Right lobe of liver (tissue), 4 donors: ENCODE results near the gene CLDND2.

Experiments
- POLR2A ChIP-seq: fragments of 450-650 bp; IDR thresholded peaks from one replicate; pipeline ENCODE4 v1.6.1; 2017; ENCODE audit warnings: antibody characterized with exemption, mild to moderate bottlenecking
- TF ChIP-seq, protein P1 (sequence below), 4 donors: fragments of 200-600 bp in 3 of 4; fragments of 450-650 bp in 1 of 4; IDR thresholded peaks; one replicate each; pipeline versions ENCODE4 v1.5.1 to v1.8.0; 2016 to 2022; ENCODE audit warnings: antibody characterized with exemption in 4 of 4, mild to moderate bottlenecking in 2 of 4
- donor health status: DM: no; HTN: no; CAD: no.
- donor health status: DM: no; HTN: no; CAD: no.
- donor health status: DM: no; HTN: yes; CAD: no.

DNA sequence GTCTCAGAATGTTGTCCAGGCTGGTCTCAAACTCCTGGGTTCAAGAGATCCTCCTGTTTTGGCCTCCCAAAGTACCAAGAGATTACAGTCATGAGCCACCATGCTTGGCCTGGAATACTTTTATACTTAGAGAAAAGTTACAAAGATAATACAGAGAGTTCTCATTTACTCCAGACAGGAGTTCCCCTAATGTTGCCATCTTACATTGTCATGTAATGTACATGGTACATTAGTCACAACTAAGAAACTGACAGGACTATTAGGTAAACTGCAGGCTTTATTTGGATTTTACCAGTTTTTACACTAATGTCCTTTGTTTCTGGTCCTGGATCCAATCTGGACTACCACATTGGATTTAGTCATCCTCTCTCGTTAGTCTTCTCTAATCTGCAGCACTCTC, 23.9 kb upstream of the CLDND2 start:
- TF ChIP-seq POLR2A, result no peak
- TF ChIP-seq, protein P1, sequence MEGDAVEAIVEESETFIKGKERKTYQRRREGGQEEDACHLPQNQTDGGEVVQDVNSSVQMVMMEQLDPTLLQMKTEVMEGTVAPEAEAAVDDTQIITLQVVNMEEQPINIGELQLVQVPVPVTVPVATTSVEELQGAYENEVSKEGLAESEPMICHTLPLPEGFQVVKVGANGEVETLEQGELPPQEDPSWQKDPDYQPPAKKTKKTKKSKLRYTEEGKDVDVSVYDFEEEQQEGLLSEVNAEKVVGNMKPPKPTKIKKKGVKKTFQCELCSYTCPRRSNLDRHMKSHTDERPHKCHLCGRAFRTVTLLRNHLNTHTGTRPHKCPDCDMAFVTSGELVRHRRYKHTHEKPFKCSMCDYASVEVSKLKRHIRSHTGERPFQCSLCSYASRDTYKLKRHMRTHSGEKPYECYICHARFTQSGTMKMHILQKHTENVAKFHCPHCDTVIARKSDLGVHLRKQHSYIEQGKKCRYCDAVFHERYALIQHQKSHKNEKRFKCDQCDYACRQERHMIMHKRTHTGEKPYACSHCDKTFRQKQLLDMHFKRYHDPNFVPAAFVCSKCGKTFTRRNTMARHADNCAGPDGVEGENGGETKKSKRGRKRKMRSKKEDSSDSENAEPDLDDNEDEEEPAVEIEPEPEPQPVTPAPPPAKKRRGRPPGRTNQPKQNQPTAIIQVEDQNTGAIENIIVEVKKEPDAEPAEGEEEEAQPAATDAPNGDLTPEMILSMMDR (IDR thresholded peaks at IDR 0.05), result no peak
